SK-MEL-5 (cell line): Measurements from ENCODE around the gene PHYKPL. TPM values are rescaled to one million over a fixed set of nuclear protein-coding genes. Genes with fewer than 3 reads are reported as not detected.

Experiments used
- DNase-seq: peaks from one replicate; pipeline ENCODE4 v3.0.0-alpha.2; 2016; ENCODE audit warnings: low read depth, low spot score
- in situ Hi-C: cut with HindIII; loops from 2 replicates; pipeline ENCODE4 v1.10.0; 2016; ENCODE audit warnings: low sequenced_read_pairs, high pct_unique_total_duplicates, low pct_unique_long_range_greater_than_20kb
- total RNA-seq: library from RNA; depleted of rRNA; stranded (reverse); fragments of >200 nt; shearing (Covaris generic); gene quantifications from 2 replicates; pipeline ENCODE4 v1.2.3, GENCODE V29; 2014

PHYKPL gene
- total RNA-seq, 1 experiment from 2014 or later, result 7.7 TPM

DNA sequence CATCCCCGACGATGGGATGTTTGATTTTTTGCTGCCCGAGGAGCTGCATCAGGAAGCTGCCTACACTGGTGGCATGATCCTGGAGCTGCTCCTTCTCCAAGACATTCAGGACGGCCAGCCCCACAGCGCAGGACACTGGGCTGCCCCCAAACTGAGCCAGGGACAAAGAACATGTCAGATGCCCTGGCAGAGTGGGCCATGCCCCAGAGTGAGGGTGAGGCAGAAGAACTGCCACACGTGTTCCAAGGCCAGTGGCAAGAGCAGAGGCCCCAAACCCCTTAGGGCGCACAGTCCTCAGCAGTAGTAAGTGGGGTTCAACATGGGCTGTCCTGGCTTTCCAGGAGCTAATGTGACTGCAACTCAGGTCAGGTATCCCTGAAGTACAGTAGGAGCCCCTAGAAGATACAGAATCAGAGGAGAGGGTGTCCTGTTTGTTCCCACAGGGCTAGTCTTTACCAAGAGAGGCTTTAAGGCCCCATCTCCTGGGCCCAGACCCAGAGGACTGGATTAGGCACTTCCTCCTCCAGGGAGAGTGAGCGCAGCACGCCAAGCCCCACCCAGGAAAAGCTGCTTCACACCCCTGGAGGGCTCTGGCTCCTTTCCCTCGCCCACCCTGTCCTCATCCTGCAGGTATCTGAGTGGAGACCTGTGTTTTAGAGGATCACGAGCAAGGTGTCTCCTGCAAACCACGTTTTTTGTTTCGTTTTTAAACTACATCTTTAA lies 17.2 kb downstream of the PHYKPL start:
- DNase-seq, result no peak
- in situ Hi-C loops, result no loop called here

DNA sequence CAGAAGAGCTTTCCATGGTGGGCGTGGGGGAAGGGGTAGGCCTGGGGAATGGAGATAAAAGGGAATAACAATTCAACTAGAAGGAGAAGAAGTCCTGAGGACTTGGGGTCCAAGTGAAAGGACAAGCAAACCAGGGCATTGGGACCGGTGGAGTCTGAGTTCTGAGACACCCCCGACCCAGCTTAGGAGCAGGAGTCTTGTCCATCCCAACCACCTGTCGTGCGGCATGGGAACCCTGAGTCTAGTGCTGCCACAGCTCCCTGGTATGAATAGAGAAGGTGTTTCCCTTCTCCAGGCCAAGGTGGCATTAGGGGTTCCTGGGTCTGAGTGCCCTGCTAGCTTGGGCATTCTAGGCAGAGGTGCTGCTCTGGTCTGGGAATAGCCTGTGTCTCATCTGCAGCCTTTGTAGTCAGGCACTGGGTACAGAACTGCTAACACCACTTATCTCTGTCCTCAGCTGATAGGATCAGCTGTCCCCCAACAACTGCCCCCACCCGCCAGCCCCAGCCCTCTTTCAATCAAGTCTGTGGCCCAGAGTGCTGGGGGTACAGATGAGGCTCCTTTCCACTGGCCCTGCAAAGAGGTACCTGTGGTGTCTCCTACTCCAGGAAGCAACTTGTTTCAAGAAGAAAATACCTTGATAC lies 18.3 kb downstream of the PHYKPL start:
- no peak for DNase-seq
- in situ Hi-C loops, result no loop called here

DNA sequence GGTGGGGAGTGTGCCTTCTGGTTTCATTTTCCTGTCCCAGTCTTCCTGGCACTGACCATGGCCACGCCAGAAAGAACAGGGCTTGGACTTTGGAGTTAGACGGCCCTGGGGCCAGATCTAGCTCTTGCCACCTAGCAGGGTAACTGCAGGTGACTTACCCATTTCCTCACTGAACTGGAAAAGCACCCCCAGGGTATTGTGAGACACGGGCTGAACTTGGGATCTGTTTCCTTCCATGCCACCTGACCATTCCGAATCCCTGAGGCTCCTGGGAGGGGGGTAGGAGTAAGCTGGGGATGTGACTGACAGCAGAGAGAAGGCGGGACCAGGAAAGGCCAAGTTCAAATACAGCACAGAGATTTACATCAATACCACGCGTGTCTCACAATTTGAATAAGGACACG lies 18.9 kb downstream of the PHYKPL start:
- DNase-seq, result peak; percentile 52
- in situ Hi-C loops, result no loop called here

DNA sequence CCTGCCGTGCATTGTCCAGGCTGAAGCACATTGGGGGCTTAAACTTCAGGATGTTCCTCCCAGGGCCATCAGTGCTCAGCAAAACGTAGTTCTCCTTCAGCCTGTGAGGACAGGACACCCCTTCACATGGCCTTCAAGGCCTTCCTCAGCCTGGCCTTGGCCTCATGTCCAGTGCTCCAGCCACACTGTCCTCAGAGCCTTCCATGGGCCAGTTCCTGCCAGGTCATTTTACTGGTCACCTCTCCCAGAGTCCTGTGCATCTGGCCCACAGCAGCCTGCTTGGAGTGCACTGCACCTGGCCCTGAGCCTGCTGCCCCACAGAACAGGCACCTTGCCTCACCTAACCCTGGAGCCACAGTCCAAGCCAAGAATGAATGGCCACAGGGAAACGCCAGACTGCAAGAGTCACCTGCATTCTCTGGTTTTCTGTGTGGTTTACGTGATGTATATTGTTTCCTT lies 19.6 kb downstream of the PHYKPL start:
- DNase-seq, result no peak
- in situ Hi-C loops, result no loop called here

DNA sequence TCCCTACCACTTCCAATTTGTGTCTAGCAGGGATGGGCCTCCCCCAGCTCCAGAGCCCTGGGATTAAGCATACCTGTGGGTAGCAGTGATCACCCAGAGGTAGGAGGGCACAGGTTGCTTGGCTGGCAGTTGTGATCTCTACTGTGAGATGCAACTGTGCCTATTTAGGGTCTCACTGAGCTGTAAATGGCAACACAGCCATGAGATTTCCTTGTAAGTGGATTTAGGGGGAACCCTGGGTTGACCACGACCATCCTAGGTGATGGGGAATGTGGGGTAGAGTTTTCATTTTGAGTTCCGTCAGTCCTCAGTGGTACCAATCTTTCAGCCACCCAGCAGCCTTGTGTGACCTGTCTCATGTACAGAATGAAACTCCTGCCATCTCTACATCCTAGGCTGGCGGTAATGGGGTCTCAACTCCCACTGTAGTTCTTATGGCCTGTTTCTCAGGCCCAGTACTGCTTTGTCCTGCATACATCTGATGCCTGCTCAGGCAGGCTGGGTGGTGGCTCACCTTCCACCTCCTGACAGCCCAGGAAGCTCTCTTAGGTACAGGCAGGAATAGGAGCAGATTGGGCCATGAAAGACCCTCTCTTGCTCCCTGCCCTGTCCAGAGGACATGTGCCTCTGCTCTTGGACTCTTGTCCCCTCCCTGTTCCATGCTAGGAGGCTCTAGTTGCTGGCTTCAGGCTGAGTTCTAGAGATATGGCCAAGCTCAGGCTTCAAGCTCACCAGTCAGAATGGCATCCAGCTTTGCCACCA lies 20.2 kb downstream of the PHYKPL start:
- in situ Hi-C loops, result no loop called here

DNA sequence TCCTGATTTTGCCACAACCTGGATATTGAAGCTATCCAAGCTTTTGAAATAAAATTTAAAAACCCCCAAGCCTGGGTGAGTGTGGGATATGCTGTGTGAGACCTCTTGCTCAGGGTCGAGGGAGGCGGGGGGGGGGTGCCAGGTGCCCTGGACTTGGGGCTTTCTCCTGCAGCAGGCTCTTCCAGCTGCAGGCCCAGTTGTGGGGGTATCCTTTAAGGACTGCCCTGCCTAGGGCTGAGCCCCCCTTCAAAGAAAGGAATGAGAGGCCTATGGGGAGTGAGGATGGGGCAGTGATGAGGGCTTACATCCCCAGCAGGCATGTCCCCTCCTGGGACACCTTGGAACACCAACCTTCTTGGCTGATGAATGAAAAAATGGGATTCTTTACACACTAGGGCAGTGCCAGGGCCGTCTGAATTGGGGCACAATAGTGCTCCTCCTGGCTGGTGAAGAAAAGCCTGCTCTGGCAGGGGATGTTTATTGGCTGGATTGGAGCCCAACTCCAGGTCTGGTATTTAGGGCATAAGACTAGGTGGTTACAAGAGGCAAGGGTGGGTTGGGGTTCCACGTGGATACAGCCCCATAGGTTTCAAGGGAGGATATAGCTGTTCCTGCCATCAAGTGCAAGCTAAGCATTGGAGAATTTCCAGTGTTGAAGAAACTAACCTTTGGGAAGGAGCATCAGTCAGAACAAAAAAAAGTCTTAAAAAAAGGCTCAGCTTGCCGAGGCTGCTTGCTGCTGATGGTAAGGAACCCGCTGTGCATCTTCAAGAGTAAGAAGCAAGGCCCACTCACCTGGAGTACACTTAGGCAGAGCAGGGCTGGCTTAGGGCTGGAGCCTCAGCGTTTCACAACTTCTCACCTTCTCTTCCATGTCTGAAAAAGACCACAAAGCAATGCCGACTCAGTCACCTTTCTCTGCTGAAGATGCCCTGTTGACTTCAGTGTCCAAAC lies 21.2 kb downstream of the PHYKPL start:
- no peak for DNase-seq
- in situ Hi-C loops, result no loop called here

More for the DNA sequence above, 20.2 kb downstream of the PHYKPL start:
- DNase-seq, result no peak

DNA sequence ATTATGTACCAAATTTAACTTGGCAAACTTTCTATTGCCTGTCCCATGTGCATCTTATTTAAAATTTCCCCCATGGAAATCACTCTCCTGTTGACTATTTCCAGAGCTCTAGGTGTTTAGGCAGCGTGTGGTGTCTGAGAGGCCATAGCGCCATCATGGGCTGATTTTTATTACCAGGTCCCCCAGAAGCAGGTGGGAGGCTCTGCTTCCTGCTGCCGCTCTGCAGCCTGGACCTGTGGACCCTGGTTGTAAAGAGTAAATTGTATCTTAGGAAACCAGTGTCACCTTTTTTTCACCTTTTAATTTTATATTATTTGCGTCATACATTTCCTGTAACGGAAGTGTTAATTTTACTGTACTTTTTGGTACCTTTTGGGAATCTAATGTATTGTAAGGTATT lies 21.9 kb downstream of the PHYKPL start:
- DNase-seq, result no peak
- in situ Hi-C loops, result no loop called here

DNA sequence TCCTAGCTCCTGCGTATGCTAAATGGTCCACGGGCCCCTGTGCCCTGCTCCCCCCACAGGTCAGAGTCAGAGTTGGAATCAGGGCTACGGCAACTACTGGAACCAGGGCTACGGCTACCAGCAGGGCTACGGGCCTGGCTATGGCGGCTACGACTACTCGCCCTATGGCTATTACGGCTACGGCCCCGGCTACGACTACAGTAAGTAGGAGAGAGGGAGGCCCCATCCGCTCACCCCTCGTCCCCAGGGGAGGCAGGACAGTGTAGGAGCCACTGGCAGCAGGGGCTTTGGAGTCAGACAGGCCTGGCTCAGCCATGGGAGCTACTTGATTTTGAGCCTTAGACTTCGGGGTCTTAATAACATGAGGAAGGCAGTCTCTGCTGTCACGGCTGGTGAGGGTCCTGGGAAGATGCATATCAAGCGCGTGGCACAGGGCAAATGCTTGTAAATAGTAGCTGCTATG lies 22.5 kb downstream of the PHYKPL start:
- in situ Hi-C loops, result no loop called here
- DNase-seq, result no peak

DNA sequence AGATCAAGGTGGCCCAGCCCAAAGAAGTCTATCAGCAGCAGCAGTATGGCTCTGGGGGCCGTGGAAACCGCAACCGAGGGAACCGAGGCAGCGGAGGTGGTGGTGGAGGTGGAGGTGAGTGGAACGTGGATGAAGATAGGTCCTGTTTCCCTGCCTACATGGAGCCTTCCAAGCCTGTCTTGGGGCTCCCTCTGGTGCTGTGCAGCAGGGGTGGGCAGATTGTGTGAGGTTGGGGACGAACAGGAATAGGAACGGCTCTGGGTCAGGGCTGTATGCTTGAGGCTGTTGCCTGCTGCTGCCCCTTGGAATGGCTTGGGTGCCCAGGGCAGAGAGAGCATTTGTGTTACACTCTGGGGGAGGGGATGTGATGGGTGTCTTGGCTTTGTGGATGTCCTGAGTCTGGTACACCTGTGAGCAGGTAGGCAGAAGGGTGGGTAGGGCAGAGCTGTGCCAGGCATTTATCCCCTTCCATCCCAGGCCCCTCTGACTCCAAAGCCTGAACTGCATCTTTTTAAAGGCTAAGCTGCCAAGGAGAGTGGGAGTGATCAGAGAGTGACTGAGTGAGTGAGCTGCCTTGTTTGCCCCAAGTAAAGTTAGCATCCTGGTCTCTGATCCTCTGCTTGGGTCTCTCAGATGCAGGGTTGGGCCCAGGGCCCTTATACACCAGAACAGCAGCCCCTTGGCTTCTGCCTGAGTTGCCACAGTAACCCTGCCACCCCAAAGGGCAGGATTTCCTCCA lies 23.1 kb downstream of the PHYKPL start:
- in situ Hi-C loops, result no loop called here
- no peak for DNase-seq

DNA sequence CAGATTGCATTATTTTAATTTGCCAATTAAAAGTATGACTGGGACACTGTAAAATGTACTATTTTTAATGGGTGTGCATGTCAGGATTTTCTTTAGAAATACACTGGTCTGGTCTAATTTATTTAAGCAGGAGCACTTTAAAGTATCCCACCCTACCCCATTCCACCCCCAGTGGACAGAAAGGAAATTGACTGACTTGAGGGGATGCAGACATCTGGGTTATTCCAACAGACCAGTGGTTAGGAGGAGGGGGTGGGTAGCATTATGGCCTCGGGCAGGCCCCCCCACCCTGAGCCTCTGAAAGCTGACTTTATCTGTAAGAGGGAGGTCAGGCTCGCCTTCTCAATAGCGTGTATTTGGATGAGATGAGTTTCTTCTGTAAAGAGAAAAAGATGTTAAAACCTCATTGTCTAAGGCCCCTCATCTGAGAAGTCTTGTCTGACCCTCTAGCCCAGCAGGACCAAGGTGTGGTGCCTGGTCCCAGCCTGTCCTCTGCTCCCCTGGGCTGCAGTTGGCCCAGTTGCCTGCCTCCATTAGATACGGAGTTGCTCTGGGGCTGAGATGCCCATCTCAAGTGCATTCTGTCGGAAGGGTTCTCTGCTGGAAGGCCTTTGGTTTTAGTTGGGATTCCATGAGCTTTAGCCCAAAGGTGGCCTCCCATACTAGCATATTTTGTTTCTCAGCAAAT lies 23.9 kb downstream of the PHYKPL start:
- no peak for DNase-seq
- in situ Hi-C loops, result no loop called here

DNA sequence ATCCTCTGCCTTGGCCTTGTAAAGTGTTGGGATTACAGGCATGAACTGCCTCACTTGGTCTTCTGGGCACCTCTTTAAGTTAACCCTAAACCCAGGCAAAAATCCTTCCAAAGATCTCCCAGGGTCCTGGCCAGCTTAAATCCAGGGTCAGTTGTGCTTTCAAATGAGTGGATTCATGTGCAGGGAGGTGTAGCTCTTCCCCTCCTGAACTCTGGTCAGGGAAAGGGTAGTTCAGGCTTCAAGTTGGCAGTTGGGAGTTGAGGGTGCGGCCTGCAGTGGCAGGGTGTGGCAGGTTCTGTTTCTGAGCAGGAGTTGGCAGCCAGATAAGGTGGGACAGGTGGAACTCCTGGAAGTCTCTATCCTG lies 24.7 kb downstream of the PHYKPL start:
- no peak for DNase-seq
- in situ Hi-C loops, result no loop called here

DNA sequence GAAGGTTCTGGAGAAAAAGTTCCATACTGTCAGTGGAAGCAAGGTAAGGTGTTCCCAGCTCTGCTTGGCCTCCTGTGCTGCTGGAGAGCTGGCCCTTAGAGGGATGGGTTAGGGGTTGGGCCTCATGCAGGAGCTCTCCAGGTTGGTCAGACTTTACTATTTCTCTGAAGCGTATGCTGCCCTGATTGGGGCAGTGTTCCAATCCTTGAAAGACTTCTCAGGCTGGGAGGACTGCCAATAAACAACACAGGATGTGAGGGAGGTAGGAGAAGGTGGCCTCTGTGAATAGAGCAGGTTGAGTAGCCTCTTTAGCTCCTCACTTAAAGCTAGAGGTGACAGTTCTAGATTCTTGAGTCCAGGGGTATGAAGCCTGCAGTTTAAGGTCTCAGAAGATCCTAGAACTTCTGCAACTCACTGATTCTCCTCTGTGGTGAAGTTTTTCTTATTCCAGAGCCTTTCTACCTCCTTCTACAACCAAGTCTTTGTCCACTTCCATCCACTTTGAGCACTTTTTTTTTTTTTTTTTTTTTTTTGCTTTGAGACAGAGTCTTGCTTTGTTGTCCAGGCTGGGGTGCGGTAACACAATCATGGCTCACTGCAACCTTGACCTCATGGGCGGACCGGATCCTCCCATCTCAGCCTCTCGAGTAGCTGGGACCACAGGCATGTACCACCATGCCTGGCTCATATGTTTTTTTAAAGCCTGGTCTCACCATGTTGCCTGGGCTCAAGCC lies 25.3 kb downstream of the PHYKPL start:
- in situ Hi-C loops, result no loop called here
- DNase-seq, result peak; percentile 61

DNA sequence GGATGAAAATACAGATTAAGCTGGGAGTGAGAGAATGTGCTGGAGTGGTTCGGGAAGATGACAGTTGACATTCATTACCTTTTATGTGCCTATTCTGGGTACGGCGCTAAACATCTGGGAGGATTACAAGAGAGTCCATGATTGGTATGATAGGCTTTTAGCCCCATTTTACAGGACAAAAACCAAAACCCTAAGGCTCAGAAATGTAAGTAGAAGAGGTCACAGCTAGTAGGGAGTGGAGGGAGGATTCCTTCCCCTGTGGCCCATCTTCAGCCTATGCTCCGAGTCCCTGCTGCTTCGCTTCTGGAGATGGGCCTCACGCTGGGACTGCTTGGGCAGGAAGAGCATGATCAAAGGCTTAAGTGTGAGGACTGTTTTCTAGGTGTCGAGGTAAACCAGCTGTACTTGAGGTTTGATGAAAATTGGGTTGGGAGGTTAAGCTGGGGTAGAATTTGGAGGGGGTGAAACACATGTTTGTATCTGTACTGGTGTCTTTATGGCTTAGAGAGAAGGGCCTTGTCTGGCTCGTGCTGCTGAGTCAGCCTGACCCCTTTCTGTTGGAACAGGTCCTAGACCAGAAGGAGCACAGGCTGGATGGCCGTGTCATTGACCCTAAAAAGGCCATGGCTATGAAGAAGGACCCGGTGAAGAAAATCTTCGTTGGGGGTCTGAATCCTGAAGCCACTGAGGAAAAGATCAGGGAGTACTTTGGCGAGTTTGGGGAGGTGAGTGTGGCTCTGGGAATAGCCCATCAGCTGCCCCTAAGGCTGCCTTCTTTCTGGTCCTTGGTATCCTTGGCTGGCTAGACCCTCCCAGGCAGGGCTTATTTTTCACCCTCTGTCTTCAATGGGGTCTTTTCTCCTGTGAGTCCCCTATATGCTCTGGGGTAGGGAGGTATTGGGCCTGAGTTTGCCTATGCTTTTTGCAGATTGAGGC lies 26.2 kb downstream of the PHYKPL start:
- no peak for DNase-seq
- in situ Hi-C loops, result no loop called here

DNA sequence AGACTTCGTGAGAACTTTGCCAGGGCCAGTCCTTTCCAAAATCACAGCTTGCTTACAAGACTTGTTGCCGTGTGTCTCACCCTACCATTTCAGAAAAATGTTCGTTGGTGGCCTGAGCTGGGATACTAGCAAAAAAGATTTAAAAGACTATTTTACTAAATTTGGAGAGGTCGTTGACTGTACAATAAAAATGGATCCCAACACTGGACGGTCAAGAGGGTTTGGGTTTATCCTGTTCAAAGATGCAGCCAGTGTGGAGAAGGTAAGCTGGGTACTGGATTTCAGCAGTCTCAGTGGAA lies 26.9 kb downstream of the PHYKPL start:
- in situ Hi-C loops, result no loop called here

More for the DNA sequence above, 26.9 kb downstream of the PHYKPL start:
- no peak for DNase-seq
